CD14-positive monocyte (primary cell): ENCODE data around the gene AARS2. TPM values are rescaled to one million over a fixed set of nuclear protein-coding genes. Genes with fewer than 3 reads are reported as not detected.

Source experiments
- DNase-seq, 3 donors: peaks; one replicate each; pipeline ENCODE4 v3.0.0-alpha.2; 2011 to 2022
- H2AFZ ChIP-seq: 2 replicates; pipeline ENCODE4 v1.6.0; 2012; ENCODE audit warnings: mild to moderate bottlenecking, low read depth, low read length, inconsistent platforms; ENCODE audit not compliant: insufficient read depth, poor library complexity, severe bottlenecking
- H3K27ac ChIP-seq, 2 donors: 1 replicate in 1 of 2; 2 replicates in 1 of 2; pipeline ENCODE4 v1.5.1; 2012 to 2013; ENCODE audit warnings: low read length in 2 of 2, control low read depth in 1 of 2, inconsistent platforms in 1 of 2, low read depth in 1 of 2, mild to moderate bottlenecking in 1 of 2
- H3K27me3 ChIP-seq, 2 donors: one replicate each; pipeline versions ENCODE4 v1.6.0 to v1.6.1; 2011 to 2013; ENCODE audit warnings: low read length in 2 of 2; ENCODE audit not compliant: control insufficient read depth in 2 of 2, insufficient read depth in 2 of 2
- H3K36me3 ChIP-seq, 2 donors: replicated peaks in 1 of 2; 1 replicate in 1 of 2; 2 replicates in 1 of 2; pipeline versions ENCODE4 v1.5.1 to v1.6.1; 2012 to 2013; ENCODE audit warnings: low read length in 2 of 2, control low read depth in 1 of 2, inconsistent platforms in 1 of 2, mild to moderate bottlenecking in 1 of 2; ENCODE audit not compliant: insufficient read depth in 2 of 2, control insufficient read depth in 1 of 2
- H3K4me1 ChIP-seq, 2 donors: 1 replicate in 1 of 2; 2 replicates in 1 of 2; pipeline versions ENCODE4 v1.5.1 to v1.6.1; 2012 to 2013; ENCODE audit warnings: low read length in 2 of 2, control low read depth in 1 of 2, inconsistent platforms in 1 of 2, mild to moderate bottlenecking in 1 of 2, moderate library complexity in 1 of 2; ENCODE audit not compliant: insufficient read depth in 2 of 2, control insufficient read depth in 1 of 2
- H3K4me2 ChIP-seq: replicated peaks from 2 replicates; pipeline ENCODE3; 2012; ENCODE audit warnings: low read length, moderate library complexity, mild to moderate bottlenecking; ENCODE audit not compliant: poor library complexity, severe bottlenecking; ENCODE audit errors: extremely low read depth
- H3K4me3 ChIP-seq, 3 experiments: fragments of 200-600 bp in 1 of 3; sonication (generic) in 1 of 3; replicated peaks in 1 of 3; 1 replicate in 2 of 3; 2 replicates in 1 of 3; pipeline ENCODE4 v1.5.1; 2011 to 2013; ENCODE audit warnings: low read length in 3 of 3, mild to moderate bottlenecking in 3 of 3, control low read depth in 2 of 3, low read depth in 2 of 3, inconsistent platforms in 1 of 3, moderate library complexity in 1 of 3
- H3K79me2 ChIP-seq: 2 replicates; pipeline ENCODE4 v1.6.0; 2012; ENCODE audit warnings: mild to moderate bottlenecking, control low read depth, inconsistent platforms, low read length, moderate library complexity; ENCODE audit not compliant: insufficient read depth
- H3K9ac ChIP-seq: 2 replicates; pipeline ENCODE4 v1.6.0; 2017; ENCODE audit warnings: low read length, mild to moderate bottlenecking; ENCODE audit not compliant: insufficient read depth, poor library complexity, severe bottlenecking
- H3K9me3 ChIP-seq, 2 donors: replicated peaks in 1 of 2; 1 replicate in 1 of 2; 2 replicates in 1 of 2; pipeline versions ENCODE4 v1.5.1 to v1.6.1; 2012 to 2013; ENCODE audit warnings: low read length in 2 of 2, control low read depth in 1 of 2; ENCODE audit not compliant: control insufficient read depth in 1 of 2, insufficient read depth in 1 of 2
- H4K20me1 ChIP-seq: 2 replicates; pipeline ENCODE4 v1.6.0; 2012; ENCODE audit warnings: mild to moderate bottlenecking, low read length, control low read depth, moderate library complexity; ENCODE audit not compliant: insufficient read depth
- H3K27ac Mint-ChIP-seq, 7 donors: one replicate each; pipeline ENCODE4 v1.8.0; 2020; ENCODE audit warnings: mild to moderate bottlenecking in 7 of 7, mixed read lengths in 7 of 7, moderate library complexity in 6 of 7, inconsistent platforms in 2 of 7
- H3K27me3 Mint-ChIP-seq, 3 donors: one replicate each; pipeline ENCODE4 v1.8.0; 2021 to 2022; ENCODE audit warnings: low read depth in 3 of 3, mild to moderate bottlenecking in 3 of 3, mixed read lengths in 3 of 3, moderate library complexity in 3 of 3, inconsistent platforms in 1 of 3
- H3K36me3 Mint-ChIP-seq, 2 donors: one replicate each; pipeline ENCODE4 v1.8.0; 2020; ENCODE audit warnings: mixed read lengths in 2 of 2, inconsistent platforms in 1 of 2, mild to moderate bottlenecking in 1 of 2
- H3K4me1 Mint-ChIP-seq: one replicate; pipeline ENCODE4 v1.8.0; 2020; ENCODE audit warnings: mild to moderate bottlenecking, mixed read lengths
- H3K4me3 Mint-ChIP-seq, 2 donors: one replicate each; pipeline ENCODE4 v1.8.0; 2020; ENCODE audit warnings: mild to moderate bottlenecking in 2 of 2, mixed read lengths in 2 of 2, moderate library complexity in 1 of 2
- H3K9me3 Mint-ChIP-seq, 7 donors: one replicate each; pipeline ENCODE4 v1.8.0; 2020 to 2022; ENCODE audit warnings: mixed read lengths in 7 of 7, mild to moderate bottlenecking in 6 of 7, moderate library complexity in 6 of 7, inconsistent platforms in 2 of 7
- CTCF ChIP-seq: fragments of 200-600 bp; IDR thresholded peaks from one replicate; pipeline ENCODE4 v1.8.0; 2022; ENCODE audit warnings: antibody characterized with exemption, mild to moderate bottlenecking
- WGBS: methylation state at CpG from one replicate; pipeline ENCODE4 v1.1.5; 2013; ENCODE audit warnings: missing lambda C conversion rate; ENCODE audit not compliant: insufficient coverage; 5-methylcytosine and 5-hydroxymethylcytosine counted together
- intact Hi-C, 2 donors: fragments of 100-400 bp; cut with micrococcal nuclease; formaldehyde crosslinking; loops; one replicate each; pipeline versions ENCODE4 v1.15.0 to v1.15.1; 2023
- polyA plus RNA-seq, 3 donors: library from polyadenylated mRNA; depleted of rRNA in 1 of 3; unstranded in 2 of 3; stranded (reverse) in 1 of 3; fragments of 300-500 nt in 2 of 3; fragments of >200 nt in 1 of 3; fragmentation: Illumina TruSeq in 2 of 3; gene quantifications; 1 replicate in 2 of 3; 2 replicates in 1 of 3; pipeline ENCODE4 v1.2.3, GENCODE V29; 2012 to 2021

AARS2 gene
- polyA plus RNA-seq, 3 donors: 1.8 to 4.5 (median 3.2) TPM

- Histone ChIP-seq H2AFZ (no peak overlapping the region), H3K36me3 (no peaks in the 10 kb centered on the region), H3K27ac (no peak overlapping the region), H3K27me3 (peaks cover 12 to 25% of the 10 kb centered on the region in 2 donors), H3K4me3 (no peak overlapping the region), H4K20me1 (no peaks in the 10 kb centered on the region), H3K4me2 (no peak overlapping the region), H3K79me2 (no peaks in the 10 kb centered on the region), H3K9me3 (no peaks in the 10 kb centered on the region), H3K4me1 (peaks cover 2 to 3% of the 10 kb centered on the region in 2 donors), H3K9ac (no peak overlapping the region)
- Mint-ChIP-seq H3K27me3 (peaks cover 12 to 28% (median 23%) of the 10 kb centered on the region in 3 donors), H3K4me1 (peaks cover under 1% of the 10 kb centered on the region), H3K4me3 (peak overlapping the region in 1 of 2 donors; percentile 66), H3K27ac (no peak overlapping the region), H3K36me3 (no peaks in the 10 kb centered on the region), H3K9me3 (peaks cover 0 to 3% (median 0%) of the 10 kb centered on the region in 7 donors)
- no peak for DNase-seq
- TF ChIP-seq CTCF: no peak
- no CpG with 5 or more reads among the region's 2 CpGs for WGBS
- intact Hi-C loops: no loop called here
Observed at GRCh38 chr6:44327760-44328159, 14.6 kb upstream of the AARS2 start.

GRCh38 chr6:44327096-44327495, 13.9 kb upstream of the AARS2 start:
- no peak for DNase-seq
- H3K27ac Mint-ChIP-seq: no peak overlapping the region
- H3K4me1 Mint-ChIP-seq: no peaks in the 10 kb centered on the region
- Histone ChIP-seq H3K4me3 (no peak overlapping the region), H3K9me3 (no peaks in the 10 kb centered on the region), H3K4me2 (no peak overlapping the region), H3K27ac (no peak overlapping the region), H3K36me3 (no peaks in the 10 kb centered on the region), H2AFZ (no peak overlapping the region), H3K79me2 (no peaks in the 10 kb centered on the region), H3K9ac (no peak overlapping the region), H3K4me1 (no peaks in the 10 kb centered on the region), H4K20me1 (no peaks in the 10 kb centered on the region), H3K27me3 (peaks cover 12 to 25% of the 10 kb centered on the region in 2 donors)
- H3K4me3 Mint-ChIP-seq: no peak overlapping the region
- peaks cover 12 to 32% (median 23%) of the 10 kb centered on the region in 3 donors for H3K27me3 Mint-ChIP-seq
- intact Hi-C loops: no loop called here
- no peak for TF ChIP-seq CTCF
- peaks cover 0 to 3% (median 0%) of the 10 kb centered on the region in 7 donors for H3K9me3 Mint-ChIP-seq
- H3K36me3 Mint-ChIP-seq: no peaks in the 10 kb centered on the region
